CD14-positive monocyte (primary cell): ENCODE results near the gene FGD6. TPM values are rescaled to one million over a fixed set of nuclear protein-coding genes. Genes with fewer than 3 reads are reported as not detected.

ENCODE experiments used
- DNase-seq, 3 donors: peaks; one replicate each; pipeline ENCODE4 v3.0.0-alpha.2; 2011 to 2022
- H2AFZ ChIP-seq: 2 replicates; pipeline ENCODE4 v1.6.0; 2012; ENCODE audit warnings: mild to moderate bottlenecking, low read depth, low read length, inconsistent platforms; ENCODE audit not compliant: insufficient read depth, poor library complexity, severe bottlenecking
- H3K27ac ChIP-seq, 2 donors: 1 replicate in 1 of 2; 2 replicates in 1 of 2; pipeline ENCODE4 v1.5.1; 2012 to 2013; ENCODE audit warnings: low read length in 2 of 2, control low read depth in 1 of 2, inconsistent platforms in 1 of 2, low read depth in 1 of 2, mild to moderate bottlenecking in 1 of 2
- H3K27me3 ChIP-seq, 2 donors: one replicate each; pipeline versions ENCODE4 v1.6.0 to v1.6.1; 2011 to 2013; ENCODE audit warnings: low read length in 2 of 2; ENCODE audit not compliant: control insufficient read depth in 2 of 2, insufficient read depth in 2 of 2
- H3K36me3 ChIP-seq, 2 donors: replicated peaks in 1 of 2; 1 replicate in 1 of 2; 2 replicates in 1 of 2; pipeline versions ENCODE4 v1.5.1 to v1.6.1; 2012 to 2013; ENCODE audit warnings: low read length in 2 of 2, control low read depth in 1 of 2, inconsistent platforms in 1 of 2, mild to moderate bottlenecking in 1 of 2; ENCODE audit not compliant: insufficient read depth in 2 of 2, control insufficient read depth in 1 of 2
- H3K4me1 ChIP-seq, 2 donors: 1 replicate in 1 of 2; 2 replicates in 1 of 2; pipeline versions ENCODE4 v1.5.1 to v1.6.1; 2012 to 2013; ENCODE audit warnings: low read length in 2 of 2, control low read depth in 1 of 2, inconsistent platforms in 1 of 2, mild to moderate bottlenecking in 1 of 2, moderate library complexity in 1 of 2; ENCODE audit not compliant: insufficient read depth in 2 of 2, control insufficient read depth in 1 of 2
- H3K4me2 ChIP-seq: replicated peaks from 2 replicates; pipeline ENCODE3; 2012; ENCODE audit warnings: low read length, moderate library complexity, mild to moderate bottlenecking; ENCODE audit not compliant: poor library complexity, severe bottlenecking; ENCODE audit errors: extremely low read depth
- H3K4me3 ChIP-seq, 3 experiments: fragments of 200-600 bp in 1 of 3; sonication (generic) in 1 of 3; replicated peaks in 1 of 3; 1 replicate in 2 of 3; 2 replicates in 1 of 3; pipeline ENCODE4 v1.5.1; 2011 to 2013; ENCODE audit warnings: low read length in 3 of 3, mild to moderate bottlenecking in 3 of 3, control low read depth in 2 of 3, low read depth in 2 of 3, inconsistent platforms in 1 of 3, moderate library complexity in 1 of 3
- H3K79me2 ChIP-seq: 2 replicates; pipeline ENCODE4 v1.6.0; 2012; ENCODE audit warnings: mild to moderate bottlenecking, control low read depth, inconsistent platforms, low read length, moderate library complexity; ENCODE audit not compliant: insufficient read depth
- H3K9ac ChIP-seq: 2 replicates; pipeline ENCODE4 v1.6.0; 2017; ENCODE audit warnings: low read length, mild to moderate bottlenecking; ENCODE audit not compliant: insufficient read depth, poor library complexity, severe bottlenecking
- H3K9me3 ChIP-seq, 2 donors: replicated peaks in 1 of 2; 1 replicate in 1 of 2; 2 replicates in 1 of 2; pipeline versions ENCODE4 v1.5.1 to v1.6.1; 2012 to 2013; ENCODE audit warnings: low read length in 2 of 2, control low read depth in 1 of 2; ENCODE audit not compliant: control insufficient read depth in 1 of 2, insufficient read depth in 1 of 2
- H4K20me1 ChIP-seq: 2 replicates; pipeline ENCODE4 v1.6.0; 2012; ENCODE audit warnings: mild to moderate bottlenecking, low read length, control low read depth, moderate library complexity; ENCODE audit not compliant: insufficient read depth
- H3K27ac Mint-ChIP-seq, 7 donors: one replicate each; pipeline ENCODE4 v1.8.0; 2020; ENCODE audit warnings: mild to moderate bottlenecking in 7 of 7, mixed read lengths in 7 of 7, moderate library complexity in 6 of 7, inconsistent platforms in 2 of 7
- H3K27me3 Mint-ChIP-seq, 3 donors: one replicate each; pipeline ENCODE4 v1.8.0; 2021 to 2022; ENCODE audit warnings: low read depth in 3 of 3, mild to moderate bottlenecking in 3 of 3, mixed read lengths in 3 of 3, moderate library complexity in 3 of 3, inconsistent platforms in 1 of 3
- H3K36me3 Mint-ChIP-seq, 2 donors: one replicate each; pipeline ENCODE4 v1.8.0; 2020; ENCODE audit warnings: mixed read lengths in 2 of 2, inconsistent platforms in 1 of 2, mild to moderate bottlenecking in 1 of 2
- H3K4me1 Mint-ChIP-seq: one replicate; pipeline ENCODE4 v1.8.0; 2020; ENCODE audit warnings: mild to moderate bottlenecking, mixed read lengths
- H3K4me3 Mint-ChIP-seq, 2 donors: one replicate each; pipeline ENCODE4 v1.8.0; 2020; ENCODE audit warnings: mild to moderate bottlenecking in 2 of 2, mixed read lengths in 2 of 2, moderate library complexity in 1 of 2
- H3K9me3 Mint-ChIP-seq, 7 donors: one replicate each; pipeline ENCODE4 v1.8.0; 2020 to 2022; ENCODE audit warnings: mixed read lengths in 7 of 7, mild to moderate bottlenecking in 6 of 7, moderate library complexity in 6 of 7, inconsistent platforms in 2 of 7
- WGBS: methylation state at CpG from one replicate; pipeline ENCODE4 v1.1.5; 2013; ENCODE audit warnings: missing lambda C conversion rate; ENCODE audit not compliant: insufficient coverage; 5-methylcytosine and 5-hydroxymethylcytosine counted together
- intact Hi-C, 2 donors: fragments of 100-400 bp; cut with micrococcal nuclease; formaldehyde crosslinking; loops; one replicate each; pipeline versions ENCODE4 v1.15.0 to v1.15.1; 2023
- polyA plus RNA-seq, 3 donors: library from polyadenylated mRNA; depleted of rRNA in 1 of 3; unstranded in 2 of 3; stranded (reverse) in 1 of 3; fragments of 300-500 nt in 2 of 3; fragments of >200 nt in 1 of 3; fragmentation: Illumina TruSeq in 2 of 3; gene quantifications; 1 replicate in 2 of 3; 2 replicates in 1 of 3; pipeline ENCODE4 v1.2.3, GENCODE V29; 2012 to 2021
- TF ChIP-seq, protein P1 (sequence below): fragments of 200-600 bp; IDR thresholded peaks from one replicate; pipeline ENCODE4 v1.8.0; 2022; ENCODE audit warnings: antibody characterized with exemption, mild to moderate bottlenecking

FGD6 gene
- polyA plus RNA-seq, 3 donors: 4.0 to 8.1 (median 5.3) TPM

DNA sequence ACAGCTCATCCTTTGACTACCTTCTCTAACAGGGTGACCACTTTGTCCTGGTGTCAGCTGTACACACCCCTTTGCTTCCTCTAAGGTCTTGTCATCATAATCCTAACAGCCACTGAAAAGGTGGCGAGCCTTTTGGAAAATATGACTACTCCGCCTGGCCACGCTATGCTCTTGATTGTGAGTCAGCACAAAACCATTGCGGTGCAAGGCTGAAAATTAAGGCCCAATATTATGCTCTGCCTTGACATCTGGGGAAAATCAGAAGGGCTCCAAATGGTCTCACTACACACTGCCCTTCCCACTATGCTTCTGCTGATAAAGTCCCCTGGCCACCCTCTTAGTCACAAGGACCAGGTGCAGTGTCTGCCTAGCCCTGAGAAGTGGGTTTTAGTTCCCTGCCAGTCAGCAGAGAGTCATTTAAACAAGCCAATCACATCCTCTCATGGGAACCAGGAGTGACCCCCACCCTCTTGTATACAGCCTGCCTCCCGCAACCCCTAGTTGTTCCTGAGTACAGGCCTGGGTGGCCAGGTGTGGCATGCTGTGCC is 34.3 kb downstream of the FGD6 start:
- Mint-ChIP-seq H3K36me3 (peaks cover 8 to 28% of the 10 kb centered on the region in 2 donors), H3K27ac (peak overlapping the region in 2 of 7 donors; percentile 13 to 47), H3K4me1 (peaks cover 20% of the 10 kb centered on the region), H3K27me3 (peaks cover 0 to 6% (median 1%) of the 10 kb centered on the region in 3 donors), H3K9me3 (no peaks in the 10 kb centered on the region), H3K4me3 (no peak overlapping the region)
- Histone ChIP-seq H3K36me3 (peaks cover 0 to 2% of the 10 kb centered on the region in 2 donors), H2AFZ (no peak overlapping the region), H3K9ac (no peak overlapping the region), H3K4me1 (peaks cover 22 to 26% of the 10 kb centered on the region in 2 donors), H3K27me3 (no peaks in the 10 kb centered on the region), H3K4me3 (no peak overlapping the region), H3K27ac (no peak overlapping the region), H3K4me2 (no peak overlapping the region), H4K20me1 (peaks cover 40% of the 10 kb centered on the region), H3K79me2 (no peaks in the 10 kb centered on the region), H3K9me3 (no peaks in the 10 kb centered on the region)
- WGBS: 72% methylated on average over 4 of the region's 5 CpGs
- intact Hi-C loops: no loop called here
- DNase-seq: no peak
- TF ChIP-seq, protein P1, sequence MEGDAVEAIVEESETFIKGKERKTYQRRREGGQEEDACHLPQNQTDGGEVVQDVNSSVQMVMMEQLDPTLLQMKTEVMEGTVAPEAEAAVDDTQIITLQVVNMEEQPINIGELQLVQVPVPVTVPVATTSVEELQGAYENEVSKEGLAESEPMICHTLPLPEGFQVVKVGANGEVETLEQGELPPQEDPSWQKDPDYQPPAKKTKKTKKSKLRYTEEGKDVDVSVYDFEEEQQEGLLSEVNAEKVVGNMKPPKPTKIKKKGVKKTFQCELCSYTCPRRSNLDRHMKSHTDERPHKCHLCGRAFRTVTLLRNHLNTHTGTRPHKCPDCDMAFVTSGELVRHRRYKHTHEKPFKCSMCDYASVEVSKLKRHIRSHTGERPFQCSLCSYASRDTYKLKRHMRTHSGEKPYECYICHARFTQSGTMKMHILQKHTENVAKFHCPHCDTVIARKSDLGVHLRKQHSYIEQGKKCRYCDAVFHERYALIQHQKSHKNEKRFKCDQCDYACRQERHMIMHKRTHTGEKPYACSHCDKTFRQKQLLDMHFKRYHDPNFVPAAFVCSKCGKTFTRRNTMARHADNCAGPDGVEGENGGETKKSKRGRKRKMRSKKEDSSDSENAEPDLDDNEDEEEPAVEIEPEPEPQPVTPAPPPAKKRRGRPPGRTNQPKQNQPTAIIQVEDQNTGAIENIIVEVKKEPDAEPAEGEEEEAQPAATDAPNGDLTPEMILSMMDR: no peak

DNA sequence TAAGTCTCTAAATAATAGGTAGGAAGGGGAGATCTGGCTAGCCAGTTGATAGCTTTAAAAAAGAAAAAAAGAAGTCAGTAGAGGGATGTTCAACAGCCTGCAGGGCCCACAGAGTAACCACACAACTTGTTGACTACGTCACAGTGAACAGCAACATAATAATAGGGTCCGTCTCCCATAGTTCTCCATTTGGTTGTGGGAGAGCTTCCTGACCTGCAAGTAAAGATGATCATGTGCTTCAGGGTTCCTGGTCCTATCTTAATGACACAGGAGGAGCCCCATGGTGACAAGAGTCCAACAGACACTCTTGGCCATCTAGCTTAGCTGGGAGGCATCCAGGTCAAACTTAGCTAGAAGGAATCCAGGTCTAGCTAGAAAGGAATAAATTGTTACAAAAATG is 36.2 kb downstream of the FGD6 start:
- Mint-ChIP-seq H3K4me3 (no peak overlapping the region), H3K9me3 (no peaks in the 10 kb centered on the region), H3K27ac (peak overlapping the region in 1 of 7 donors; percentile 26), H3K36me3 (peaks cover 8 to 33% of the 10 kb centered on the region in 2 donors), H3K27me3 (peaks cover 0 to 3% (median 1%) of the 10 kb centered on the region in 3 donors), H3K4me1 (peaks cover 22% of the 10 kb centered on the region)
- Histone ChIP-seq H3K9ac (no peak overlapping the region), H4K20me1 (peaks cover 40% of the 10 kb centered on the region), H3K79me2 (no peaks in the 10 kb centered on the region), H3K27me3 (no peaks in the 10 kb centered on the region), H3K9me3 (no peaks in the 10 kb centered on the region), H3K27ac (no peak overlapping the region), H2AFZ (no peak overlapping the region), H3K36me3 (peaks cover 0 to 2% of the 10 kb centered on the region in 2 donors), H3K4me3 (no peak overlapping the region), H3K4me2 (no peak overlapping the region), H3K4me1 (peaks cover 19 to 22% of the 10 kb centered on the region in 2 donors)
- TF ChIP-seq, protein P1: no peak
- intact Hi-C loops: no loop called here
- 83% methylated on average over 1 of the region's 2 CpGs for WGBS
- DNase-seq: no peak
